Measurements from ENCODE around the gene CRACR2B.

Gene CRACR2B

GRCh38 chr11:827897-828192, at the start of gene CRACR2B:
Gene CRACR2B (plus strand): TSS chr11:827919. CDS start chr11:828608, 689 bp downstream.
- no peak for DNase-seq

DNA sequence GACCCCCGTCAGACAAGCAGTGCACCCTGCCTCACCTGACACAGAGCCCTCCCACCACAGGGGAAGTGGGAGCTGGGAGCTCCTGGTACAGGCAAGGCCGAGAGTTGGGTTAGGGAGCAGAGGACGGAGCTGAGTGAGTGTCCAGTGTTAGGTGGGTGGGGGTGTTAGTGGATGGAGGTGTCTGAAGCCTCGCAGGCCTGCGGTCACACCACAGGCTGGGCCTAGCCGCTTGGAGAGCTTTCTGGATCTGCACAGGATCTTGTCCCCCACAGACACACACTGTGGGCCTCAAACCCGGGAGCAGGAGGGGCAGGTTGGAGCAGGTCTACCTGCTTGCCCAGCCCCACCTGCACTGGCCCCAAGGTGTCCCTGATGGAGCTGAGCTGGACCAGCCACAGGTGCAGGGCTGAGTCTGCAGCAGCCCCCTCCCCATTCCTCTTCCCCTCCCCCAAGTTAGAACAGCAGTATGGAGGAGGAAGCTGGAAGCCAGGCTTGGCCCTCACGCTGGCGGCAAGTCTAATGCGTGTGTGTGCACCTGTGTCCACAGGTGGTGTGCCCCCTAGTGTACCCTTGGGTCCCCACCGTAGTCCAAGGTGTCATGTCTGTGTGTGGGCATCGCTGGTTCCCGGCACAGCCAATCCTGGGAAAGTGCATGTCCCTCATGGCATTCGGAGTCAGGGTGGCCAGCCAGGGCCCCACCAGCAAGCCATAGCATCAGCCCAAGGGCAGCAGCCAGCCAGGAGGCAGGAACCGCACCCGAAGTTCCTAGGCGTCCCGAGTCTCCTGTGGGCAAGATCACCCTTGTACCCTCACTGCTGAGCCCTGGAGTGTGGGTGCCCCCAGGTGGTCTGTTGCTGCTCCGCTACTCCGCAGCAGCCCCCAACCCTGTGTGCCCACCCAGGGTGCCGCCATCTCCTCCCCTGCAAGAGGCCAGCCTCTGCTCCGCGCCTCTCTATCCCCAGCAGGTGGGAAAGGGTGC, 48.5 kb upstream of the CRACR2B start:
- no peak for DNase-seq

DNA sequence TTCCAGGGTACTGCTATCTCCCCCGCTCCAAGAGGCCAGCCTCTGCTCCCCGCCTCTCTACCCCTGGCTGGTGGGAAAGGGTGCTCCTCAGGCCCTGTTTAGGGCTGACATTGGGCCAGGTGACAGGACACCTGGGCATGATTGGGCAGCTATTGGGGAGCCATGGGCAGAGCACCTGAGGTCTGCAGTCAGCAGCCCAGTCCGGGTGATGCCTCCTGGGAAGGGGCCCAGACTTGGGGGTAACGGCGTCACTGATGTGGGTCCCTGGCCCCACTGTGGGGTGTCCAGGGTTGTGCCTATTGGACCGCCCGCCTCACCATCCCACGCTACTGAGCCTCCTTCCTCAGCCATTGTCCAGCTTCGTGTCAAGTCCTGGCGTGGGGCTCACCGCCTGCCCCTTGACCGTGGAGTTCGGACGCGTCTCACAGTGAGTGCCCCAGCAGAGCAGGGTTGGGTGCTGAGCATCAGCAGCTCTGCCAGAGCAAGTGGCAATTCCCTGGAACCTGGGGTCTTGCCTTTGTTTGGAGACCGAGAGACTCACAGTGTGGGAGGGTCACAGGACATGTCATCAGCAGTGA, 47.7 kb upstream of the CRACR2B start:
- no peak for DNase-seq

DNA sequence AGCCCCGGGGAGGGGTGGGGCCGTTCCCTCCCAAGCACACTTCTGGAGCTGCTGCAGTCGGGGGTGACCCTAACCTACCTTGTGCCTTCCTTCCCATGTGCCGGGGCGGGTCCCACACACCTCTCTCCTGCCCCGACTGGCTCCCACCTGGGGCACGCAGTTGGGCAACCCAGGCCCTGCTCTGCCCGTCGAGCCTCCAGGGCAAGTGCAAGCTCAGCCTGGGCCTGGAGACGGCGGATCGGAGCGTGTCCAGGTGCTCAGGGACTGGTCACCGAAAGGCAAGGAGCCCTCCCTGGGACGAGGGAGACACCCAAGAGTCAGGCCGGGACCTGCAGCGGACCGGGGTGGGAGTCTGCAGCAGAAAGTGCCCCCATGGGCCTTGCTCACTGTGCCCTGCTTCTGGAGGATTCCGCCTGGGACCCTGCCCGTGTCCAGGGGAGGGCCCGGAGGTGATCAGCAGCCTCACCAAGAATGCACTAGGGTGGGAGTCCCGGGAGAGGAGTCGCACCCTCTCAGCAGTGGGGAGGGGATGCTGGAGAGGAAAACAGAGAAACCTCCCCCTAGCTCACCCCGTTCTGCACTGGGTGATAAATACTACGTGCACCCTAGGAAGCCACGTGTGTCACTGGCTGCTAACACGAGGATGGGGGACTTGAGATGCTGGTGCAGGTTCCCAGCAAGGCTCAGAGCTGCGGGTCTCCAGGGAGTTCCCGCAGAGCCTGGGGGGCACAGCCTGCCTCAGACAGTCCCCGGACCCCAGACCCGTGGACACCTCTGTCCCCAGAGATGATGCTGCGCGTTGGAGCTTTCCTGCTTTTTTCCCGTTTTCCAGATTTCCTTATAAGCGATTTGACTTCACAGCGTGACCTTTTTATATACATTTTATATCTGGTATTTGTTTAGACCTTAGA, 45.2 kb upstream of the CRACR2B start:
- DNase-seq: no peak

- peak; percentile 59 to 67 for DNase-seq
These were observed 44.1 kb upstream of the CRACR2B start for GRCh38 chr11:783581-784015.

- no peak for DNase-seq
These were observed 41.3 kb upstream of the CRACR2B start for GRCh38 chr11:786235-787083.

- DNase-seq: no peak
These were observed 40.5 kb upstream of the CRACR2B start for GRCh38 chr11:787084-787675.

GRCh38 chr11:788009-788640, 39.6 kb upstream of the CRACR2B start:
- no peak for DNase-seq

DNA sequence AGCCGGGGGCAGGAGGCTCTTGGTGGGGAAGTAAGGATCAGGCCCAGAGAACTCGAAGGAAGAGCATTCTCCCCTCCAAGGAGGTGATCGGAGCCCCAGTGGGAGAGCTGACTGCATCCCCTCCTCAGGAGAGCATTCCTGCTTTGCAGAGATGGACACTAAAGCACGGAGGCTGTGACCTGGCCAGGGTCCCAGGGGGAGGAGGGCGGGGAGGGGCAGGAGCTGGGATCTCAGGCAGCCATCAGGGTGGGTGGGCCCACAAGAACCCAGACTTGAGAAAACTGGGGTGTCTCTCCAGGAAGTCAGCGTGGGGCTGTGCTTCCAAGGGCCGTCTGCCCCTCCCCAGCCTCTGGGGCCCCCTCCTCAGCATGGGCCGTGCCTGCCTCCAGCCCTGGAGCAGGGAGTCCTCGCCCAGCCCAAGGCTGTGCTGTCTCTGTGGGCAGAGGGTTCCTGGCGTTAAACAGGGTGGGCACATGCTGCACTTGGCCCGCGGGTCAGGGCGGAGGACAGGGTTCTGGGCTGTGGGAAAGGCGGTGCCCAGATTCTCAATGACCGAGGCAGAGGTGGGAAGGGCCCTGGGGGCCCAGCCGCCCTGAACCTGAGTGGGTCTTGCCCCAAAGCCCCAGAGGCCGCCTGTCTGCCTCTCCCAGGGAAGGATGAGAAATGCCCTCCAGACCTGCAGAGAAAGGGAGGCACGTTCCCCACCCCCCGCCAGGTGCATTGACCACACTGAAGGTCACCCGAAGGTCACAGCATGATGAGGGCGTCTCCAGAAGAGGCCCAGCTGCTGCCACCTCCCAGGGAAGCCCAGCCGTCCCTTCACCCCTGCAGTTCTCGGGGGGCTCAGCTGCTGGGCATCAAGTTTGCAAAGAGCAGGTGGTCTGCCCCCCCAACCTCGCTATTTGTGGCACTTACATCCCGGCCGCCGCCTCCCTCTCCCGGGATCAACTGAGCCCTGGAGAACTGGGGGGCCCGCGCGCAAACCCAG, 38.5 kb upstream of the CRACR2B start:
- DNase-seq: no peak

DNA sequence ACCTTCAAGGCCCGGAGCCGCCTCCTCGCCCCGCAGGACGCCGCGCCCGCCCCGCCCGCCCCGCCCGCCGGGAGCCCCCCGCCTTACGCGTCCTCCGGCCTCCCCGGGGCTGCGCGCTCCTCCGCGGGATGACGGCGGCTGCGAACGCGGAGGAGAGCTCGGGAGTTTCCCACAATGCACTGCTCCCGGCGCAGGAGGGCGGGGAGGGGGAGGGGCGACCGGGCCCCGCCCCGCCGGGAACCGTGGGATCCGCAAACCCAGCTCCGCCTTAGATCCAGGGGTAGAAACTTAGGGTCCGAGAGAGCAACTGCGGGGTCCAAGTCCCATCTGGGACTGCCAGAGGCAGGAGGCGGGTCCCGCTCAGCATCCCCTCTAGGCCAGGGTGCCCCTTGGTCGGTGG, 37.8 kb upstream of the CRACR2B start, which contains the start of gene CEND1:
TSS of gene CEND1 (minus strand) at position 148 of the 400 bp plus-strand sequence. CDS start 1,514 bp downstream, outside the sequence.
- DNase-seq: peak; percentile 56 to 85

- no peak for DNase-seq
These were observed 36.8 kb upstream of the CRACR2B start for GRCh38 chr11:790721-791564.

GRCh38 chr11:791658-792534, 35.8 kb upstream of the CRACR2B start:
- DNase-seq: no peak

GRCh38 chr11:792535-792821, 35.2 kb upstream of the CRACR2B start:
- no peak for DNase-seq

DNA sequence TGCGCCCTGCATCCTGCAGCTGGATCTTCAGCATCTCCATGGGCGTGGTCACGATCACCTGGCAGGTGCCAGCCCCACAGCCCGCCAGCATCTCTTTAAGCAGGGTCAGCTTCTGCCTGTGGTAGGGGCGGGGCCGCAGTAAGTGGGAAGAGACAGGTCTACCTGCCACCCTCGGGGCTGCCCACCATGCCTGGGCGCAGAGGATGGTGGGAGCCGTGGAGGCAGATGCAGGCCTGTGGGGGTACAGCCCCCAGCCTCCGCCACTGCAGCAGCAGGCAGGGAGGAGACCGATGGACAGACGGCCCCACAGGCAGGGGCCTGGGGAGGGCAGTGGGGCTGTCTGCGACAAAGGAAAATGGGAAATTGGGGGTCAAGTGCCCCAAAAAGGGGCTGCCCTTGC, 34.8 kb upstream of the CRACR2B start:
- no peak for DNase-seq

DNA sequence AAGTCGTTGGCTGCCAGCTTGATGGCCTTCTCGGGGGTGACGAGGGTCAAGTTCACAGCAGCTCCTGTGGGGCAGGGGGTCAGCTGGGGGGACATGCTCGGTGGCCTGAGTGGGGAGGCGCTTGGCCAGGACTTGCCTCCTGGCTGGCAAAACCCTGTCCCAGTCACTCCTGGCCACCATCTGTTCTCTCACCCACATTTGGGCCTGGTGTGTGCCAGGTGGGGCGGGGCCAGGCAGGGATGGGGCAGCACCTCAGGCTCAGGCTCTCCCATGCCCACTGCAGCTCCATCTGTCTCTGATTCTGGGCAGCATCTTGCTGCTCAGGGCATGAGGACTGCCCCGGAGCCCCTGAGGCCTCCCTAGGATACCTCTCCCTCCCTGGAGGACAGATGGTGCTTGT, 34.2 kb upstream of the CRACR2B start:
- DNase-seq: no peak

DNA sequence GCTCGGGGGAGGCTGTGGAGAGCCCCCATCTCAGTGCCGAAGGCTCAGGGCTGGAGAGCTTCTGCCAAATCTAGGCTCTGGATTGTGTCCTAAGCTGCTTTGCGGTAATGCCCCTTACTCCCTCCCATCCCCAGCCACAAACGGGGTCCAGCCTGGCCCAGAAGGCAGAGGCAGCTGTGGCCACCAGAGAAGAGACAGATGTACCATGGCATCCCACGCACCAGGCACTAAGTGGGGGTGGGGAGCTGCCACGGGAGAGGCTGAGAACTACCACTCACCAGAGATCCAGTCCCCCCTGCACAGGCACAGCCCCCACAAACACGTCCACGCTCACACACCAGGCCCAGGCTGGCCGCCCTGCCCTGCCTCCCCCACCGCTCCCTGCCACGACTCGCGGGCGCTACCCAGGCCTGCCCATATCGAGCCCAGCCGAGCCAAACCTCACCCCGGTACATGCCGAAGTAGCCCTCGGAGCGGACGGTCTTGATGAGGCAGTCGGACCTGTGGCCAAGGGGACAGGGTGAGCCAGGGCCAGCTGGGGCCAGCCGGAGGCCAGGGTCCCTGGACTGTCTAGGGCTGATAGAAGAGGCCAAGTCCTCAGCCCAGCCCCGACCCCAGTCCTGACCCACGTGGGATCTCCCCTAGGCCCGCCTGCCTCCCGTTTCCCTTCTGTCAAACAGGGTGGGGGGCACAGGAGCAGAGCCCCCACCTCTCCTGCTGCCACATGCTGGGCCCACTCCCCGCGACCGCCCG, 33.5 kb upstream of the CRACR2B start:
- no peak for DNase-seq

All from NCI-H1930 (cell line).